ENCODE data around the gene COL10A1. TPM values are rescaled to one million over a fixed set of nuclear protein-coding genes. Genes with fewer than 3 reads are reported as not detected.

COL10A1 gene
- total RNA-seq, 2 donors from 2014 or later: not detected

GRCh38 chr6:116074732-116075390 lies 51.1 kb downstream of the COL10A1 start:
- H3K36me3 ChIP-seq: no peaks in the 10 kb centered on the region
- H3K4me1 ChIP-seq: no peaks in the 10 kb centered on the region
- intact Hi-C loops (cut with DNase I): no loop called here
- H3K9ac ChIP-seq (ENCODE audit: low read depth in 2 of 2, low read length in 2 of 2): no peak overlapping the region
- DNase-seq: no peak
- no peak overlapping the region for H3K27ac ChIP-seq
- H3K9me3 ChIP-seq: no peaks in the 10 kb centered on the region
- TF ChIP-seq CTCF (IDR thresholded peaks at IDR 0.05): no peak
- H3K4me3 ChIP-seq: no peak overlapping the region
- no peaks in the 10 kb centered on the region for H3K27me3 ChIP-seq

GRCh38 chr6:116073765-116074440 lies 52.0 kb downstream of the COL10A1 start:
- intact Hi-C loops (cut with DNase I): no loop called here
- Histone ChIP-seq H3K27me3 (no peaks in the 10 kb centered on the region), H3K9me3 (no peaks in the 10 kb centered on the region), H3K4me3 (no peak overlapping the region), H3K9ac (ENCODE audit: low read depth in 2 of 2, low read length in 2 of 2) (no peak overlapping the region), H3K4me1 (no peaks in the 10 kb centered on the region), H3K36me3 (no peaks in the 10 kb centered on the region), H3K27ac (no peak overlapping the region)
- no peak for DNase-seq
- TF ChIP-seq CTCF (IDR thresholded peaks at IDR 0.05): no peak

GRCh38 chr6:116072368-116072767 lies 53.6 kb downstream of the COL10A1 start:
- no peaks in the 10 kb centered on the region for H3K9me3 ChIP-seq
- no peaks in the 10 kb centered on the region for H3K36me3 ChIP-seq
- DNase-seq: no peak
- no peak for TF ChIP-seq CTCF (IDR thresholded peaks at IDR 0.05)
- intact Hi-C loops (cut with DNase I): no loop called here
- no peak overlapping the region for H3K27ac ChIP-seq
- H3K9ac ChIP-seq (ENCODE audit: low read depth in 2 of 2, low read length in 2 of 2): no peak overlapping the region
- no peaks in the 10 kb centered on the region for H3K4me1 ChIP-seq
- no peaks in the 10 kb centered on the region for H3K27me3 ChIP-seq
- H3K4me3 ChIP-seq: no peak overlapping the region

- DNase-seq: no peak
- H3K9ac ChIP-seq (ENCODE audit: low read depth in 2 of 2, low read length in 2 of 2): no peak overlapping the region
- no peak for TF ChIP-seq CTCF (IDR thresholded peaks at IDR 0.05)
- no peaks in the 10 kb centered on the region for H3K4me1 ChIP-seq
- no peak overlapping the region for H3K27ac ChIP-seq
- no peaks in the 10 kb centered on the region for H3K27me3 ChIP-seq
- no peaks in the 10 kb centered on the region for H3K36me3 ChIP-seq
- intact Hi-C loops (cut with DNase I): no loop called here
- no peak overlapping the region for H3K4me3 ChIP-seq
- H3K9me3 ChIP-seq: no peaks in the 10 kb centered on the region
Measured at GRCh38 chr6:116070616-116071389, 55.1 kb downstream of the COL10A1 start.

GRCh38 chr6:116070101-116070500 lies 55.8 kb downstream of the COL10A1 start:
- intact Hi-C loops (cut with DNase I): no loop called here
- no peak for TF ChIP-seq CTCF (IDR thresholded peaks at IDR 0.05)
- no peak overlapping the region for H3K9ac ChIP-seq (ENCODE audit: low read depth in 2 of 2, low read length in 2 of 2)
- DNase-seq: no peak
- H3K27ac ChIP-seq: no peak overlapping the region
- no peaks in the 10 kb centered on the region for H3K27me3 ChIP-seq
- no peaks in the 10 kb centered on the region for H3K36me3 ChIP-seq
- H3K4me1 ChIP-seq: no peaks in the 10 kb centered on the region
- H3K4me3 ChIP-seq: no peak overlapping the region
- no peaks in the 10 kb centered on the region for H3K9me3 ChIP-seq

Other genes starting within 250 kb of the COL10A1 start
- 10 to 100 TPM; 25.9 to 27.1 TPM for gene FRK, start 65.2 kb downstream of the COL10A1 start, total RNA-seq
- 10 to 100 TPM; 49.8 to 50.1 TPM for gene NT5DC1, start 25.3 kb downstream of the COL10A1 start, total RNA-seq
- 1 to 10 TPM; 7.0 to 8.3 TPM for gene TSPYL4, start 127.9 kb upstream of the COL10A1 start, total RNA-seq
- 10 to 100 TPM; 82.9 to 94.3 TPM for gene TSPYL1, start 153.8 kb upstream of the COL10A1 start, total RNA-seq
- gene DSE, start 244.8 kb upstream of the COL10A1 start, total RNA-seq: 1 to 10 TPM; 5.0 to 9.3 TPM

All from colonic mucosa (tissue), 4 donors.